ENCODE data around the gene FTSJ3.

DNA sequence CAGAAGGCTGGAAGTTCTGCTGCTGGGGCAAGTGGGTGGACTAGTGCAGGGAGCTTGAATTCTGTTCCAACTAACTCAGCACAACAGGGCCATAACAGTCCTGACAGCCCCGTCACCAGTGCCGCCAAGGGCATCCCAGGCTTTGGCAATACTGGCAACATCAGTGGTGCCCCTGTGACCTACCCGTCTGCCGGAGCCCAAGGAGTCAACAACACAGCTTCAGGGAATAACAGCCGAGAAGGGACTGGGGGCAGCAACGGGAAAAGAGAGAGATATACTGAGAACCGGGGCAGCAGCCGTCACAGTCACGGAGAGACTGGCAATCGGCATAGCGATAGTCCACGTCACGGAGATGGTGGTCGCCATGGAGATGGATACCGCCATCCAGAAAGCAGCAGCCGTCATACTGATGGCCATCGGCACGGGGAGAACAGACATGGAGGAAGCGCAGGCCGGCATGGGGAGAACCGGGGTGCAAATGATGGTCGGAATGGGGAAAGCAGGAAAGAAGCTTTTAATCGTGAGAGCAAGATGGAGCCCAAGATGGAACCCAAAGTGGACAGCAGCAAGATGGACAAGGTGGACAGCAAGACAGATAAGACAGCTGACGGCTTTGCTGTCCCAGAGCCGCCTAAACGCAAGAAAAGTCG is 9.6 kb downstream of the FTSJ3 start:
- TF ChIP-seq, protein P1, sequence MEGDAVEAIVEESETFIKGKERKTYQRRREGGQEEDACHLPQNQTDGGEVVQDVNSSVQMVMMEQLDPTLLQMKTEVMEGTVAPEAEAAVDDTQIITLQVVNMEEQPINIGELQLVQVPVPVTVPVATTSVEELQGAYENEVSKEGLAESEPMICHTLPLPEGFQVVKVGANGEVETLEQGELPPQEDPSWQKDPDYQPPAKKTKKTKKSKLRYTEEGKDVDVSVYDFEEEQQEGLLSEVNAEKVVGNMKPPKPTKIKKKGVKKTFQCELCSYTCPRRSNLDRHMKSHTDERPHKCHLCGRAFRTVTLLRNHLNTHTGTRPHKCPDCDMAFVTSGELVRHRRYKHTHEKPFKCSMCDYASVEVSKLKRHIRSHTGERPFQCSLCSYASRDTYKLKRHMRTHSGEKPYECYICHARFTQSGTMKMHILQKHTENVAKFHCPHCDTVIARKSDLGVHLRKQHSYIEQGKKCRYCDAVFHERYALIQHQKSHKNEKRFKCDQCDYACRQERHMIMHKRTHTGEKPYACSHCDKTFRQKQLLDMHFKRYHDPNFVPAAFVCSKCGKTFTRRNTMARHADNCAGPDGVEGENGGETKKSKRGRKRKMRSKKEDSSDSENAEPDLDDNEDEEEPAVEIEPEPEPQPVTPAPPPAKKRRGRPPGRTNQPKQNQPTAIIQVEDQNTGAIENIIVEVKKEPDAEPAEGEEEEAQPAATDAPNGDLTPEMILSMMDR (IDR thresholded peaks at IDR 0.05): no peak
- TF ChIP-seq, protein P2, sequence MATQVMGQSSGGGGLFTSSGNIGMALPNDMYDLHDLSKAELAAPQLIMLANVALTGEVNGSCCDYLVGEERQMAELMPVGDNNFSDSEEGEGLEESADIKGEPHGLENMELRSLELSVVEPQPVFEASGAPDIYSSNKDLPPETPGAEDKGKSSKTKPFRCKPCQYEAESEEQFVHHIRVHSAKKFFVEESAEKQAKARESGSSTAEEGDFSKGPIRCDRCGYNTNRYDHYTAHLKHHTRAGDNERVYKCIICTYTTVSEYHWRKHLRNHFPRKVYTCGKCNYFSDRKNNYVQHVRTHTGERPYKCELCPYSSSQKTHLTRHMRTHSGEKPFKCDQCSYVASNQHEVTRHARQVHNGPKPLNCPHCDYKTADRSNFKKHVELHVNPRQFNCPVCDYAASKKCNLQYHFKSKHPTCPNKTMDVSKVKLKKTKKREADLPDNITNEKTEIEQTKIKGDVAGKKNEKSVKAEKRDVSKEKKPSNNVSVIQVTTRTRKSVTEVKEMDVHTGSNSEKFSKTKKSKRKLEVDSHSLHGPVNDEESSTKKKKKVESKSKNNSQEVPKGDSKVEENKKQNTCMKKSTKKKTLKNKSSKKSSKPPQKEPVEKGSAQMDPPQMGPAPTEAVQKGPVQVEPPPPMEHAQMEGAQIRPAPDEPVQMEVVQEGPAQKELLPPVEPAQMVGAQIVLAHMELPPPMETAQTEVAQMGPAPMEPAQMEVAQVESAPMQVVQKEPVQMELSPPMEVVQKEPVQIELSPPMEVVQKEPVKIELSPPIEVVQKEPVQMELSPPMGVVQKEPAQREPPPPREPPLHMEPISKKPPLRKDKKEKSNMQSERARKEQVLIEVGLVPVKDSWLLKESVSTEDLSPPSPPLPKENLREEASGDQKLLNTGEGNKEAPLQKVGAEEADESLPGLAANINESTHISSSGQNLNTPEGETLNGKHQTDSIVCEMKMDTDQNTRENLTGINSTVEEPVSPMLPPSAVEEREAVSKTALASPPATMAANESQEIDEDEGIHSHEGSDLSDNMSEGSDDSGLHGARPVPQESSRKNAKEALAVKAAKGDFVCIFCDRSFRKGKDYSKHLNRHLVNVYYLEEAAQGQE (IDR thresholded peaks at IDR 0.05): no peak
- TF ChIP-seq, protein P3, sequence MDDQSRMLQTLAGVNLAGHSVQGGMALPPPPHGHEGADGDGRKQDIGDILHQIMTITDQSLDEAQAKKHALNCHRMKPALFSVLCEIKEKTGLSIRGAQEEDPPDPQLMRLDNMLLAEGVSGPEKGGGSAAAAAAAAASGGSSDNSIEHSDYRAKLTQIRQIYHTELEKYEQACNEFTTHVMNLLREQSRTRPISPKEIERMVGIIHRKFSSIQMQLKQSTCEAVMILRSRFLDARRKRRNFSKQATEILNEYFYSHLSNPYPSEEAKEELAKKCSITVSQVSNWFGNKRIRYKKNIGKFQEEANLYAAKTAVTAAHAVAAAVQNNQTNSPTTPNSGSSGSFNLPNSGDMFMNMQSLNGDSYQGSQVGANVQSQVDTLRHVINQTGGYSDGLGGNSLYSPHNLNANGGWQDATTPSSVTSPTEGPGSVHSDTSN (IDR thresholded peaks at IDR 0.05): no peak
- TF ChIP-seq CBX2 (IDR thresholded peaks at IDR 0.05; ENCODE audit: borderline replicate concordance, low read depth): no peak
